SHP77 (cell line): ENCODE results near the gene ZFP90.
"Not testable (repeated sequence)": the region's sequence is repeated elsewhere in the genome, so short reads cannot be mapped to it uniquely, and the experiment has no call there.

Experiments
- DNase-seq, 2 experiments: peaks; one replicate each; lab custom pipeline; 2025; lab: John Stamatoyannopoulos, UW

Gene ZFP90

DNA sequence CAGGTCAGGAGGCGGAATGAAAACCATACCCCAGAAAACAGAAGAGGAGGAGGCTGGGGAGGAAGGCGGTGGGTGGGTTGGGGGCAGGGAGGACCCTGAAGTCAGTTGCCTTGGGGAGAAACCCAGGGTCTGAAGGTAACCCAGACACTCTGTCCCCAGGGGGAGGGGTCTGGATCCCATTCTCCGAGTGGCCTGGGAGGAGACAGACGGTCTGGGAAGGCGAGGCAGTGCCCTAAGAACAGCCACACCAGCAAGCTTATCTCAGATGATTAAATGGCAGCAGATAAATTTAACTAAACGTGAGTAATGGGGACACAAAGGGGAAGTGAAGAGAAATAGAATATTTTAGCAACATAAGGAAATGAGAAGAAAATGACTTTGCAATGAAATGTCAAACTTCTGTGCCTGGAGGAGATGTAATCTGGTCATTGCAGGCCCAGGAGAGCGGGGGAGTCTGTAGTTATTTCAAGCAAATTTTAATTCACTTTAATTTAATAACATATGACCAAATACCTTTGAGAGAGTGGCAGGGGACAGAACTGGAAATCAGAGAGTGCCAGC is 21.4 kb upstream of the ZFP90 start:
- no peak for DNase-seq

GRCh38 chr16:68519225-68519745 is 19.8 kb upstream of the ZFP90 start:
- DNase-seq, result no peak

GRCh38 chr16:68520649-68521086 is 18.4 kb upstream of the ZFP90 start:
- peak; percentile 87 to 89 for DNase-seq

DNA sequence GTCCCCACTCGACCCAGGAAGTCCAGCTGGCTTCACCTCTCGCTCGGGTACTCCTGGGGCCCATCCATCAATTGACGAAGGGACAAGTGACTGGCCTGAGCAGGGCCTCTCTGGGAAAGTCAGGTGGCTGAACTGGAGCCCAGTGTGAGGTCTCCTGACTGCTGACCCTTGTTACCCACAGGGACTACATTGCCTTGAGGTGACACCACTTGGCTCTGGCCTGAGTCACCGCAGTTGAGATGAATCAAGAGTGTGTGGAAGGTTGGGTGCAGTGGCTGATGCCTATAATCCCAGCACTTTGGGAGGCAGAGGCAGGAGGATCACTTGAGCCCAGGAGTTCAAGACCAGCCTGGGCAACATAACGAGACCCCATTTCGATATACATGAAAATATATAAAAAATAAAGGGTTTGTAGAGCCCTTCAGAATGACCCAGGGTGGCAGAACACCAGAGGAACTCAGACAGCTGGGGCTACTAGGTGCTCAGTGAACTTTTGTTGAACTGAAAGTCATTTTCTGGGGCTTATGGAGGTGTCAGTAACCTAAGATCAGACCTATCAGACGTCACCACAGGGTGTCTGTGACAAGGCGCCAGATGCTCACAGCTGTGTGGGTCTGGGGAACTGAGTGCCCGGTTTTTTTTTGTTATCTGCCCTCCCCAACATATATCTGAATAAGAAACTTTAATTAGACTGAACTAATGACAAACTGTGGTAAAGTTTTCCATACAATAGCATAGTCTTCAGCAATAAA is 14.8 kb upstream of the ZFP90 start:
- no peak for DNase-seq

DNA sequence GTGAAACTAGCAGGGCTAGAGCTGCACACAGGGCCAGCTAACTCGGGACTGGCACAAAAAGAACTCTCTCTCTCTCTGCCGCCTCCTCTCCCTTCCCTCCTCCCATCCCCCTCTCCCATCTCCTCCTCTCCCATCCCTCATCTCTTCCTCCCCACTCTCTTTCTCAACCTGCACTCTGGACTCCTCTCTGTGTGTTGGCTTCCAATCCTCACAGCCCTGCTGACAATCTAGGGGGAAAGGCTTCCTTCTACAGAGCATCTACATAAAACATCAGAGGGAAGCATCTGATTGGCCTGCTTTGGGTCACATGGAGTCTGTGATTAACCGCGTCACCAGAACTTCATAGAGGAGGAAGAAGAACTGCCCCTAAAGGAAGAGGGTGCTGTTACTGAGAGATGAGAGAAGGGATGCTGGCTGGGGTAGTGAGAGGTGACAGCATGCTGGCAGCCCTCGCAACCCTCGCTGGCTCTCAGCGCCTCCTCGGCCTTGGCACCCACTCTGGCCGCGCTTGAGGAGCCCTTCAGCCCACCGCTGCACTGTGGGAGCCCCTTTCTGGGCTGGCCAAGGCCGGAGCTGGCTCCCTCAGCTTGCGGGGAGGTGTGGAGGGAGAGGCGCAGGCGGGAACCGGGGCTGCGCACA is 12.8 kb upstream of the ZFP90 start:
- no peak for DNase-seq

- no peak for DNase-seq
Observed at GRCh38 chr16:68526782-68527145, 12.3 kb upstream of the ZFP90 start.

DNA sequence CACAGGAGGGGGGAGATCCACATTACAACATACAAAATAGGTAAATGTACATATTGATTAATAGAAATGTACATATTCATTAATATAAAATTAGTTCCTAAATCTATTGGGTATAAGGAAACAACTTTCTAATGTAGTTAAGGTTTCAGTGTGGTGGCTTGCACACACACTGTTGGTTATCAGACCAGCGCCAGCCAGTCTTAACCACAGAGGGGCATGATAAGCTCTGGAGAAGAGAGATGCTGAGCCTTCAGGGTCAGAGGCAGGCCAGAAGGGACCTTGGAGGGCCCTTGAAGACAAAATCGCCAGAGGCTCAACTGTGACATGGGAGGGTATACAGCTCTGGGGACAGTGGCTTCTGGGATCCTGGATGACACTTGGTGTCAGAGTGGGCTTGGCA is 10.9 kb upstream of the ZFP90 start:
- no peak for DNase-seq

GRCh38 chr16:68528686-68529379 is 10.3 kb upstream of the ZFP90 start:
- DNase-seq, result peak; percentile 86 to 88

DNA sequence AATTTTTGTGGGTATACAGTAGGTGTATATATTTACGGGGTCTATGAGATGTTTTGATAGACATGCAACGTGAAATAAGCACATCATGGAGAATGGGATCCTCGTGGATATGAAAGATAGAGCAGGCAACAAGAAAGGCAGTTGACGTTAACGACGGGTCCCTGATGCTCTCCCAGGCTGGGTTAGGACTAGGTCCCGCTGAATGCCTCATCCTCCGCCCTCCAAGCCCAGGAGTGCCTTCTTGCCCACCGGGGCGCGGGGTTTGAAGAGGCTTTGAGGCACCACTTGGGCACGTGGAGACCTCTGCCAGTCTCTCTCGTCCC is 9.5 kb upstream of the ZFP90 start:
- DNase-seq, result no peak

DNA sequence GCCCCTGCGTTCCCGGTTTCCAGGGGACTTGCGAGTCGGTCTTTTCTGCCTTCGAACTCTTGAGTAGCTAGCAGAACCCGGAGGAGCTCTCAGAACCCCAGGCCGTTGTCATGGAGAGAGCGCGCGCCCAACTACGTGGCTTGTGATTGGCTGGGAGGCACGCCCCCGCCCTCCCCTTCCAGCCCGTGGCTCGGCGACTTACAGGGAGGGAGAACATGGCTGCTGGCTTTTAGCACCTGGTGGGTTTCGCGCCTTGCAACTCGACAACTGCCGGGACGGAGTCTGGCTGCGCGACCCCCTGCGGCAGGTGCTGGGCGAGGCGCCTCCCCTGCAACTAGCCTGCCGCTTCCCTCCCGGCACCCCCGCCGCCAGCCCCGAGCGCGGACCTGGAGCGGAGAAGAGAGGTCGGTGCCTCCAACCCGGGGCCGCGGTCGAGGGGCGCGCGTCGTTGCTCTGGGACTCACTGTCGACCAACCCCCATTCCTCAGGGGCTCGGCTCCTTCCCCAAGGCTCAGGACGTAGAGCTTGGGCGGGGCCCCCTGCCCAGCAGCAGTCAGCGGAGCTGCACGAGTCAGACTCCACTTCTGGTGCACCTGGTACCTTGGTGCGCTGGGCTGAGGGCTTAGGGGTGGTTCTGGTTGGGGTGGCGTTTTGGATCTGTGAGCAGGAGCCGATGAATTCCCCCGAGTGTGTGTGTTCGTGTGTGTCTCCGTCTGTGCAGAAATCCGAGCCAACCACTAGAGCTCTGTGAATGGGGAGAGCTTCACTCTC is 9.0 kb upstream of the ZFP90 start:
- peak; percentile 85 to 89 for DNase-seq

DNA sequence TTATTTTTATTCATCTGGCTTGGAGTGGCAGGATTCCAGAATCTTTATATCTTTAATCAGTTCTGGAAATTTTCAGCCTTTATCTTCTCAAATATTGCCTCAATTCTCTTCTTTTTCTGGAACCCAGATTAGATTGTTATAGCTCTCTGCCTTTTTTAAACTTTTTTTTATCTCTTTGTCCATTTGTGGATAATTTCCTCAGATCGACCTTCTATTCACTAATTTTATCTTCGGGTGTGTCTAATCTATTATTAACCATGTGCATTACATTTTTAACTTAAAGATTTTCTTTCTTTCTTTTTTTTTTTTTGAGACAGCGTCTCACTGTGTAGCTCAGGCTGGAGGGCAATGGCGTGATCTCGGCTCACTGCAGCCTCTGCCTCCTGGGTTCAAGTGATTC is 5.2 kb upstream of the ZFP90 start:
- DNase-seq, result no peak

- DNase-seq, result no peak
Observed at GRCh38 chr16:68535331-68535730, 3.8 kb upstream of the ZFP90 start.

GRCh38 chr16:68539711-68540239 is 684 bp downstream of the ZFP90 start:
- no peak for DNase-seq

DNA sequence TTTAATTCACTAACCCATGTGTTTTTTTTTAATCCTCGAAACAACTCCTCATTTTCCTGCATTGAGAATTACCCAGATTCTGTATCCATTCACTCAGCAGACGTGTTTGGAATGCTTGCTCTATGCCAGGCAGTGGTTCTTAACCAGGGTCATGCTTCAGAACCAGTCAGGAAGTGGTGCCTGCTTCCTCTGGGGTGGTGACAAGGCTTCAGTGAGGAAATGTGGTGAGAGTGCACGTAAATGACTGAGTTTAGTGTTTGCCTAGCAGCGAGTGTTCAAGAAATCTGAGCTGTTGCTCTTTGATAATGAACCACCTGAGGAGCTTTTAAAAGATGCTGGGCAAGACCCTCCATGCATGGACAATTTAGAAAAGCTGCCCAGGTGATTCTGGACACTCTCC is 9.9 kb downstream of the ZFP90 start:
- no peak for DNase-seq

DNA sequence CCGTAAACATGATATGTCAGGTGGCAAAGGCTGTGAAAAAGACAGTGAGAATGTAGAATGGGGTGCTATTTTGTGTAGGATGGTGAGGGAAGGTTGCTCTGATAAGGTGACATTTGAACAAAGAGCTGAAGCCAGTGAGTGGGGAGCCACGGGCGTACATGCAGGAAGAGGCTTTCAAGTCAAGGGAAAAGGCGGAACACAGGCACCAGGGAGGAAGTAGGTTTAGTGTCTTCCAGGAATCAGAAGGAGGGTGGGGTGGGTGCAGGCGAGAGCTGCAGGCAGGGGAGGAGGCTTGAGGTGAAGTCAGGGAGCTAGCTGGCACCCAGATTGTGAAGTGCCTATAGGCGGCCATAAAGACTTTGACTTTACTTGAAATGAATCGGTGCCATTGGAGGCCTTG is 14.1 kb downstream of the ZFP90 start:
- no peak for DNase-seq

DNA sequence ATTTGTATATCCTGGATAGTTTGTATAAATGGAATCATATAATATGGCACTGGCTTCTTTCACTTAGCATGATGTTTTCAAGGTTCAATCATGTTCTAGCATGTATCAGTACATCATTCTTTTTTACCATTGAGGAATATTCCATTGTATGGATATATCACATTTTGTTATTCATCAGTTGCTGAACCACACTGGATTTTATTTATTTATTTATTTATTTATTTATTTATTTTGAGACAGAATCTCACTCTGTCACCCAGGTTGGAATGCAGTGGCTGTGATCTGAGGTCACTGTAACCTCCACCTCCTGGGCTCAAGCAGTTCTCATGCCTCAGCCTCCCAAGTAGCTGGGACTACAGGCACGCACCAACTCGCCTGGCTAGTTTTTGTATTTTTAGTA is 21.2 kb downstream of the ZFP90 start:
- not testable (repeated sequence) for DNase-seq

GRCh38 chr16:68563631-68564381 is 24.7 kb downstream of the ZFP90 start:
- DNase-seq, result no peak

DNA sequence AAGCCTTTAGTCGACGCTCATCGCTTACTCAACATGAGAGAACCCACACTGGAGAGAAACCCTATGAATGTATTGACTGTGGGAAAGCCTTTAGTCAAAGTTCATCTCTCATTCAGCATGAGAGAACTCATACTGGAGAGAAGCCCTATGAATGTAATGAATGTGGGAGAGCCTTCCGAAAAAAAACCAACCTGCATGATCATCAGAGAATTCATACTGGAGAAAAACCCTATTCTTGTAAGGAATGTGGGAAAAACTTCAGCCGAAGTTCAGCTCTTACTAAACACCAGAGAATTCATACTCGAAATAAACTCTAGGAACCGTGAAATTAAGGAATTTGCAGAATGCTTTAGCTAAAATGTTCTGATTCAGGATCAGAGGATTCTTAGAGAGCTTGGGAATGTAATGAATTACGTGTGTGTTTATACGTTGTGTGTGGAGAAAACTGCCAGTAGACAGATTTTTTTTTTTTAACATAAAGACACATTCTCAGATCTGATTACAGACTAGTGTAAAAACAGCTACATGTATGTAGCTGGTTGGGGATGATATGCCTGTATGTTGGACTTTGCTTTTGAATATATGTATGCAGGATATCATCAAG is 25.4 kb downstream of the ZFP90 start:
- no peak for DNase-seq

GRCh38 chr16:68574479-68574878 is 35.4 kb downstream of the ZFP90 start:
- DNase-seq, result no peak

- DNase-seq, result no peak
Observed at GRCh38 chr16:68575082-68575481, 36.0 kb downstream of the ZFP90 start.
